Measurements from ENCODE around the gene CNTN4.

DNA sequence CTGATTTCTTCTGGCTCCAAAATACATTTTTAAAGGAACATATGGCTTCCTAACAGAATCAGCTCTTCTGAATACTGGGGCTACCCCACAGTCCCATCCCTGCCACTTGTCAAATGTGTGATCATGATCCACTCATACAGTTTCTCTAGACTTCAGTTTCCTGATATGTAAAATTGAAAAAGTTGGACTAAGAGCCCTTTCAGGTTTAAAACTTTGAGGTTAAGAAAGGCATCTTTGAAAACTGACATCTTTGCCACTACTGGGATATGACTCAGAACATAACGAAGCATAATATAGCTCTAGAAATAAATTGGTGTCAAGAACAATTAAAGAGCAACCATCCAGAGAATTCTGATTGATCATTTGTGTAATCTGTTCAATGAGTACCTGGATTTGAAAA lies 763.3 kb downstream of the CNTN4 start:
- TF ChIP-seq CTCF (IDR thresholded peaks at IDR 0.05; ENCODE audit: low read depth, low read length, missing input control) (no peak), JUND (IDR thresholded peaks at IDR 0.05) (no peak), YY1 (IDR thresholded peaks at IDR 0.05) (no peak), ZBTB33 (IDR thresholded peaks at IDR 0.05) (no peak), GABPA (IDR thresholded peaks at IDR 0.05 in 1 of 2, conservative IDR thresholded peaks at IDR 0.05 in 1 of 2) (no peak), HNF4A (conservative IDR thresholded peaks at IDR 0.05) (no peak)

Data from liver (tissue), 3 donors.